ENCODE results near the gene ABCC1.

DNA sequence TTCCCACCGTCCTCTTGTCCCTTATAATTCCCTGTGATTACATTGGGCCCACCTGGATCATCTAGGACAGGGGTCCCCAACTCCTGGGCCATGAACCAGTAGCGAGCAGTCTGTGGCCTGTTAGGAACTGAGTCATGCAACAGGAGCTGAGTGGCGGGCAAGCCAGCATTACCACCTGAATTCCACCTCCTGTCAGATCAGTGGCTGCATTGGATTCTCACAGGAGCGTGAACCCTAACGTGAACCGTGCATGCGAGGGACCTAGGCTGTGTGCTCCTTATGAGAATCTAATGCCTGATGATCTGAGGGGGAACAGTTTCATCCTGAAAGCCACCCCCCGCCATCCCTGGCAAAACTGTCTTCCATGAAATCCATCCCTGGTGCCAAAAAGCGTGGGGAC lies 36.8 kb downstream of the ABCC1 start:
- TF ChIP-seq, protein P1, sequence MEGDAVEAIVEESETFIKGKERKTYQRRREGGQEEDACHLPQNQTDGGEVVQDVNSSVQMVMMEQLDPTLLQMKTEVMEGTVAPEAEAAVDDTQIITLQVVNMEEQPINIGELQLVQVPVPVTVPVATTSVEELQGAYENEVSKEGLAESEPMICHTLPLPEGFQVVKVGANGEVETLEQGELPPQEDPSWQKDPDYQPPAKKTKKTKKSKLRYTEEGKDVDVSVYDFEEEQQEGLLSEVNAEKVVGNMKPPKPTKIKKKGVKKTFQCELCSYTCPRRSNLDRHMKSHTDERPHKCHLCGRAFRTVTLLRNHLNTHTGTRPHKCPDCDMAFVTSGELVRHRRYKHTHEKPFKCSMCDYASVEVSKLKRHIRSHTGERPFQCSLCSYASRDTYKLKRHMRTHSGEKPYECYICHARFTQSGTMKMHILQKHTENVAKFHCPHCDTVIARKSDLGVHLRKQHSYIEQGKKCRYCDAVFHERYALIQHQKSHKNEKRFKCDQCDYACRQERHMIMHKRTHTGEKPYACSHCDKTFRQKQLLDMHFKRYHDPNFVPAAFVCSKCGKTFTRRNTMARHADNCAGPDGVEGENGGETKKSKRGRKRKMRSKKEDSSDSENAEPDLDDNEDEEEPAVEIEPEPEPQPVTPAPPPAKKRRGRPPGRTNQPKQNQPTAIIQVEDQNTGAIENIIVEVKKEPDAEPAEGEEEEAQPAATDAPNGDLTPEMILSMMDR (conservative IDR thresholded peaks at IDR 0.05; ENCODE audit: low read length) = no peak
- no peak for TF ChIP-seq EZH2phosphoT487 (IDR thresholded peaks at IDR 0.05; ENCODE audit: borderline replicate concordance)

Measured in Loucy (cell line).